HCT116 (cell line): ENCODE data around the gene ENHO. TPM values are rescaled to one million over a fixed set of nuclear protein-coding genes. Genes with fewer than 3 reads are reported as not detected.

ENCODE experiments used
- ATAC-seq: fragments of 200-7000 bp; cut with Tn5 transposase; 2 replicates; pipeline ENCODE4 v1.9.1; 2020; ENCODE audit warnings: mild to moderate bottlenecking, moderate library complexity
- BruUV-seq: library from RNA; stranded (reverse); fragments of 400-500 nt; replicated peaks from 2 replicates; lab custom pipeline; 2021; lab: Mats Ljungman, UMichigan
- CTCF ChIA-PET: fragments of 300-600 bp; sonication (Branson Sonifier 250); formaldehyde crosslinking; loops from one replicate; lab custom pipeline; 2021; ENCODE audit warnings: antibody characterized with exemption; lab: Charles Lee
- POLR2A ChIA-PET: fragments of 300-600, 350-600 bp; sonication (Branson Sonifier 250); formaldehyde crosslinking; loops from one replicate; lab custom pipeline; 2021; ENCODE audit warnings: antibody characterized with exemption; lab: Charles Lee
- RAD21 ChIA-PET, 2 experiments: fragments of 300-600 bp; sonication (Branson Sonifier 250); formaldehyde crosslinking; loops; one replicate each; lab custom pipeline; 2023; ENCODE audit warnings: low total read pairs in 2 of 2; ENCODE audit not compliant: uncharacterized antibody in 2 of 2, unreplicated experiment in 2 of 2, low non-redundant PET in 1 of 2; lab: Charles Lee
- DNase-seq: peaks from one replicate; pipeline ENCODE4 v3.0.0-alpha.2; 2010; ENCODE audit warnings: low read depth, low spot score
- H2AFZ ChIP-seq: fragments of 200-600 bp; shearing (Covaris generic), sonication (generic); 2 replicates; pipeline ENCODE4 v1.6.1; 2017; ENCODE audit warnings: low read depth, mixed run types, mixed read lengths, antibody characterized with exemption, low read length; ENCODE audit not compliant: poor library complexity, severe bottlenecking
- H3K27ac ChIP-seq: 2 replicates; pipeline ENCODE4 v1.5.1; 2012; ENCODE audit warnings: low read depth, low read length
- H3K27me3 ChIP-seq: fragments of 200-600 bp; sonication (generic); 2 replicates; pipeline ENCODE4 v1.6.1; 2016; ENCODE audit warnings: mixed run types, low read length, mixed read lengths; ENCODE audit not compliant: insufficient read depth
- H3K36me3 ChIP-seq, 2 experiments: fragments of 200-500 bp in 1 of 2; fragments of 200-600 bp in 1 of 2; sonication (Bioruptor generic) in 1 of 2; sonication (generic) in 1 of 2; 2 replicates each; pipeline versions ENCODE4 v1.5.1 to v1.6.1; 2014 to 2016; ENCODE audit warnings: low read length in 2 of 2, inconsistent platforms in 1 of 2, mixed read lengths in 1 of 2, mixed run types in 1 of 2; ENCODE audit not compliant: insufficient read depth in 2 of 2, control insufficient read depth in 1 of 2
- H3K4me1 ChIP-seq, 2 experiments: fragments of 200-600 bp in 1 of 2; sonication (generic) in 1 of 2; 2 replicates each; pipeline versions ENCODE4 v1.5.1 to v1.6.1; 2012 to 2017; ENCODE audit warnings: low read length in 2 of 2, inconsistent platforms in 1 of 2, mild to moderate bottlenecking in 1 of 2, mixed read lengths in 1 of 2, mixed run types in 1 of 2, moderate library complexity in 1 of 2; ENCODE audit not compliant: insufficient read depth in 2 of 2, control insufficient read depth in 1 of 2
- H3K4me2 ChIP-seq: fragments of 200-600 bp; sonication (generic); 2 replicates; pipeline ENCODE4 v1.6.1; 2017; ENCODE audit warnings: mixed run types, low read length, mixed read lengths
- H3K4me3 ChIP-seq, 2 experiments: fragments of 200-600 bp in 1 of 2; sonication (generic) in 1 of 2; replicated peaks in 1 of 2; 2 replicates each; pipeline ENCODE4 v1.5.1; 2011 to 2016; ENCODE audit warnings: low read length in 2 of 2, control low read depth in 1 of 2, low read depth in 1 of 2, mild to moderate bottlenecking in 1 of 2, mixed read lengths in 1 of 2, mixed run types in 1 of 2
- H3K79me2 ChIP-seq: fragments of 200-600 bp; sonication (generic); 2 replicates; pipeline ENCODE4 v1.6.1; 2017; ENCODE audit warnings: mild to moderate bottlenecking, mixed run types, low read length, moderate library complexity, mixed read lengths; ENCODE audit not compliant: insufficient read depth
- H3K9ac ChIP-seq: fragments of 200-600 bp; sonication (generic); 2 replicates; pipeline ENCODE4 v1.6.1; 2016; ENCODE audit warnings: low read length, mixed read lengths
- H3K9me2 ChIP-seq: fragments of 200-600 bp; sonication (generic), shearing (Covaris generic); 2 replicates; pipeline ENCODE4 v1.6.1; 2017; ENCODE audit warnings: mixed run types, mild to moderate bottlenecking, moderate library complexity; ENCODE audit not compliant: insufficient read depth
- H3K9me3 ChIP-seq, 2 experiments: fragments of 200-500 bp in 1 of 2; fragments of 200-600 bp in 1 of 2; sonication (Bioruptor generic) in 1 of 2; sonication (generic) in 1 of 2; 2 replicates each; pipeline ENCODE4 v1.6.1; 2014 to 2017; ENCODE audit warnings: low read length in 2 of 2, mixed read lengths in 2 of 2, inconsistent platforms in 1 of 2, low read depth in 1 of 2, mild to moderate bottlenecking in 1 of 2, mixed run types in 1 of 2, moderate library complexity in 1 of 2; ENCODE audit not compliant: control insufficient read depth in 1 of 2, insufficient read depth in 1 of 2
- H4K20me1 ChIP-seq: fragments of 200-600 bp; sonication (generic), shearing (Covaris generic); 2 replicates; pipeline ENCODE4 v1.6.1; 2017; ENCODE audit warnings: mixed run types, mild to moderate bottlenecking, moderate library complexity; ENCODE audit not compliant: insufficient read depth
- EGR1 ChIP-seq: IDR thresholded peaks from 2 replicates; pipeline ENCODE4 v1.6.1; 2012; ENCODE audit warnings: low read depth
- RAD21 ChIP-seq: IDR thresholded peaks from 2 replicates; pipeline ENCODE4 v1.6.1; 2012; ENCODE audit warnings: low read depth, mild to moderate bottlenecking
- intact Hi-C: fragments of 100-400 bp; cut with micrococcal nuclease; formaldehyde crosslinking; loops from 2 replicates; pipeline ENCODE4 v1.10.0; 2022
- total RNA-seq: library from RNA; stranded (reverse); gene quantifications from one replicate; pipeline ENCODE4 v1.2.1, GENCODE V29; 2021; ENCODE audit not compliant: unreplicated experiment
- TF ChIP-seq, protein P1 (sequence below), 3 experiments: fragments of 200-600 bp in 1 of 3; sonication (generic) in 1 of 3; IDR thresholded peaks in 2 of 3; conservative IDR thresholded peaks in 1 of 3; 2 replicates each; pipeline ENCODE4 v1.5.1; 2012 to 2017; ENCODE audit warnings: low read depth in 2 of 3, low read length in 2 of 3, antibody characterized with exemption in 1 of 3, borderline replicate concordance in 1 of 3, control low read depth in 1 of 3, mild to moderate bottlenecking in 1 of 3, mixed read lengths in 1 of 3, mixed run types in 1 of 3, moderate library complexity in 1 of 3; ENCODE audit not compliant: insufficient read depth in 1 of 3

Gene ENHO
- total RNA-seq, 1 experiment from 2014 or later = 6.1 TPM

DNA sequence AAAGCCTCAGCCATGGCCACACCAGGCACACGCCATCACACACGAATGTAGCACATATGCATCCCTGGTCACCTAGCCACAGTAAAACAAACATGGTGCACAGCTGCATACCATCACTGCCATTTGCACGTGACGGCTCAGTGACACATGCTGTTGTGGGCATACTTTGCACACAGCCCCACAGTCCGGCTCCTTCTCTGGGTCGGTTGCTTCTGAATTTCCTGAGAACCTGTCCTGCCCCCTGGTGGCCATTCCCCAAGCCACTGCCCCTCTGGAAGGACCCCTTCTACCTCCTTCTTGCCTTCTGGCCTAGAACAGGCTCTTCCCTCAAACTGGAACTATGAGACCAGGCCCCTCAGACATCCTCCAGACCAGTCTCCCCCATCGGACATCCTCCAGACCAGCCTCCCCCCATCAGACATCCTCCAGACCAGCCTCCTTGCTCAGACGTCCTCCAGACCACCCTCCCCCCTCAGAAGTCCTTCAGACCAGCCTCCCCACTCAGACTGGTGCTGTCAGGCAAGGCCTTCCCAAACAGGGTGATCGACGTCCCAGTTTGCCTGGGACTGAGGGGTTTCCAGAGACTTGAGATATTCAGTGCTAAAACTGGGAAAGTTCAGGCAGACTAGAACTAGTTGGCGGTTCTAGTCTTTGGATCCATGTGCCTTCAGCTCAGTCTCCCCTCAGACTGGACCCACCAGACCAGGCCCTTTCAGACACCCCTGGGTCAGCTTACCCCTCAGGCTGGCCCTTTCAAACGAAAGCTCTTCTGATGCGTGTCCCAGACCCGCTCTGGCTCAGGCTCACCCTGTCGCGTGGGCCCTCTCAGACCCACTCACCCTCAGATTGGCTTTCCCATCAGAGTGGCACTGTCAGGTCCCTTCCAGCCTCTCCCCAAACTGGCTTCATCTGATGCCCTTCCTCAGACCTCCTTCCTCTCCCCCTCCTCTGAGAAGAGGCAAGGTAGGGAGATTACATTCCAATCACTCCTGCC is 24.3 kb upstream of the ENHO start:
- no peaks in the 10 kb centered on the region for H3K36me3 ChIP-seq
- H3K4me2 ChIP-seq = no peak overlapping the region
- no peak overlapping the region for H2AFZ ChIP-seq
- H3K27me3 ChIP-seq = no peaks in the 10 kb centered on the region
- no peaks in the 10 kb centered on the region for H3K79me2 ChIP-seq
- DNase-seq (peak; percentile 78), ATAC-seq (peak; percentile 83)
- H3K27ac ChIP-seq = no peak overlapping the region
- CTCF ChIA-PET = interaction anchor here (1.0 to 2.8 kb wide), 9 partner anchors 27 to 143 kb away, joined by 3 to 47 read pairs (median 7); no protein-coding TSS in a partner anchor
- RAD21 ChIA-PET = interaction anchor here (0.8 to 1.4 kb wide), 3 partner anchors 45 to 144 kb away, joined by 4 to 8 read pairs (median 6); no protein-coding TSS in a partner anchor
- no peaks in the 10 kb centered on the region for H3K9me3 ChIP-seq
- POLR2A ChIA-PET = no interaction called here
- no TSS peak for BruUV-seq
- TF ChIP-seq, protein P1, sequence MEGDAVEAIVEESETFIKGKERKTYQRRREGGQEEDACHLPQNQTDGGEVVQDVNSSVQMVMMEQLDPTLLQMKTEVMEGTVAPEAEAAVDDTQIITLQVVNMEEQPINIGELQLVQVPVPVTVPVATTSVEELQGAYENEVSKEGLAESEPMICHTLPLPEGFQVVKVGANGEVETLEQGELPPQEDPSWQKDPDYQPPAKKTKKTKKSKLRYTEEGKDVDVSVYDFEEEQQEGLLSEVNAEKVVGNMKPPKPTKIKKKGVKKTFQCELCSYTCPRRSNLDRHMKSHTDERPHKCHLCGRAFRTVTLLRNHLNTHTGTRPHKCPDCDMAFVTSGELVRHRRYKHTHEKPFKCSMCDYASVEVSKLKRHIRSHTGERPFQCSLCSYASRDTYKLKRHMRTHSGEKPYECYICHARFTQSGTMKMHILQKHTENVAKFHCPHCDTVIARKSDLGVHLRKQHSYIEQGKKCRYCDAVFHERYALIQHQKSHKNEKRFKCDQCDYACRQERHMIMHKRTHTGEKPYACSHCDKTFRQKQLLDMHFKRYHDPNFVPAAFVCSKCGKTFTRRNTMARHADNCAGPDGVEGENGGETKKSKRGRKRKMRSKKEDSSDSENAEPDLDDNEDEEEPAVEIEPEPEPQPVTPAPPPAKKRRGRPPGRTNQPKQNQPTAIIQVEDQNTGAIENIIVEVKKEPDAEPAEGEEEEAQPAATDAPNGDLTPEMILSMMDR (IDR thresholded peaks at IDR 0.05 in 2 of 3, conservative IDR thresholded peaks at IDR 0.05 in 1 of 3; ENCODE audit: borderline replicate concordance in 1 of 3, insufficient read depth in 1 of 3, low read depth in 2 of 3, low read length in 2 of 3) = peak; percentile 75 to 87 (median 86); a peak in 5 of 6 replicates
- TF ChIP-seq RAD21 (peak; percentile 77), EGR1 (no peak)
- TF ChIP-seq, all 23 proteins: peak for 2
- no peaks in the 10 kb centered on the region for H3K9me2 ChIP-seq
- peaks cover 0 to 4% of the 10 kb centered on the region in 2 experiments; a peak in 2 of 4 replicates for H3K4me1 ChIP-seq
- H3K4me3 ChIP-seq = no peak overlapping the region
- no peak overlapping the region for H3K9ac ChIP-seq
- intact Hi-C loops = loop anchor here (1.0 to 5.0 kb wide), 2 partner anchors 110 to 215 kb away; no protein-coding TSS in a partner anchor
- H4K20me1 ChIP-seq = no peaks in the 10 kb centered on the region
